ENCODE measurements around the gene R3HDM1.
"Not testable (repeated sequence)": the region's sequence is repeated elsewhere in the genome, so short reads cannot be mapped to it uniquely, and the experiment has no call there.

The R3HDM1 gene

GRCh38 chr2:135636982-135637381 is 105.7 kb downstream of the R3HDM1 start:
- Histone ChIP-seq H3K27ac (no peak overlapping the region), H3K36me3 (ENCODE audit: insufficient read depth, low read length) (peaks cover 38% of the 10 kb centered on the region), H3K9me3 (ENCODE audit: low read depth, low read length) (no peaks in the 10 kb centered on the region), H3K4me3 (no peak overlapping the region), H3K9ac (ENCODE audit: insufficient read length) (no peak overlapping the region)
- no peak for DNase-seq (ENCODE audit: low read depth, low spot score)
- TF ChIP-seq FOXP2 (optimal IDR thresholded peaks at IDR 0.05; ENCODE audit: control extremely low read depth, extremely low read length, insufficient read depth): no peak
- no peak for TF ChIP-seq POLR2AphosphoS5 (IDR thresholded peaks at IDR 0.05; ENCODE audit: borderline replicate concordance, low read depth, low read length)
- TF ChIP-seq EZH2 (IDR thresholded peaks at IDR 0.05): no peak

GRCh38 chr2:135637456-135638087 is 106.3 kb downstream of the R3HDM1 start:
- Histone ChIP-seq H3K36me3 (ENCODE audit: insufficient read depth, low read length) (peaks cover 43% of the 10 kb centered on the region), H3K4me3 (no peak overlapping the region), H3K9me3 (ENCODE audit: low read depth, low read length) (no peaks in the 10 kb centered on the region), H3K27ac (no peak overlapping the region), H3K9ac (ENCODE audit: insufficient read length) (no peak overlapping the region)
- TF ChIP-seq FOXP2 (optimal IDR thresholded peaks at IDR 0.05; ENCODE audit: control extremely low read depth, extremely low read length, insufficient read depth) (no peak), POLR2AphosphoS5 (IDR thresholded peaks at IDR 0.05; ENCODE audit: borderline replicate concordance, low read depth, low read length) (no peak), EZH2 (IDR thresholded peaks at IDR 0.05) (no peak)
- no peak for DNase-seq (ENCODE audit: low read depth, low spot score)

- no peak for DNase-seq (ENCODE audit: low read depth, low spot score)
- Histone ChIP-seq H3K9ac (ENCODE audit: insufficient read length) (no peak overlapping the region), H3K27ac (no peak overlapping the region), H3K9me3 (ENCODE audit: low read depth, low read length) (no peaks in the 10 kb centered on the region), H3K36me3 (ENCODE audit: insufficient read depth, low read length) (peaks cover 41% of the 10 kb centered on the region), H3K4me3 (no peak overlapping the region)
- TF ChIP-seq FOXP2 (optimal IDR thresholded peaks at IDR 0.05; ENCODE audit: control extremely low read depth, extremely low read length, insufficient read depth): no peak
- no peak for TF ChIP-seq POLR2AphosphoS5 (IDR thresholded peaks at IDR 0.05; ENCODE audit: borderline replicate concordance, low read depth, low read length)
- TF ChIP-seq EZH2 (IDR thresholded peaks at IDR 0.05): no peak
These were observed 107.5 kb downstream of the R3HDM1 start for GRCh38 chr2:135638825-135639224.

GRCh38 chr2:135641156-135642068 is 110.1 kb downstream of the R3HDM1 start:
- H3K9ac ChIP-seq (ENCODE audit: insufficient read length): no peak overlapping the region
- H3K27ac ChIP-seq: no peak overlapping the region
- TF ChIP-seq POLR2AphosphoS5 (IDR thresholded peaks at IDR 0.05; ENCODE audit: borderline replicate concordance, low read depth, low read length): no peak
- TF ChIP-seq FOXP2 (optimal IDR thresholded peaks at IDR 0.05; ENCODE audit: control extremely low read depth, extremely low read length, insufficient read depth): no peak
- TF ChIP-seq EZH2 (IDR thresholded peaks at IDR 0.05): no peak
- no peak for DNase-seq (ENCODE audit: low read depth, low spot score)
- H3K4me3 ChIP-seq: no peak overlapping the region
- no peaks in the 10 kb centered on the region for H3K9me3 ChIP-seq (ENCODE audit: low read depth, low read length)
- H3K36me3 ChIP-seq (ENCODE audit: insufficient read depth, low read length): peaks cover 37% of the 10 kb centered on the region

GRCh38 chr2:135647836-135648579 is 116.7 kb downstream of the R3HDM1 start:
- peaks cover 26% of the 10 kb centered on the region for H3K36me3 ChIP-seq (ENCODE audit: insufficient read depth, low read length)
- no peak overlapping the region for H3K9ac ChIP-seq (ENCODE audit: insufficient read length)
- H3K9me3 ChIP-seq (ENCODE audit: low read depth, low read length): no peaks in the 10 kb centered on the region
- no peak overlapping the region for H3K27ac ChIP-seq
- no peak overlapping the region for H3K4me3 ChIP-seq
- DNase-seq (ENCODE audit: low read depth, low spot score): no peak
- no peak for TF ChIP-seq POLR2AphosphoS5 (IDR thresholded peaks at IDR 0.05; ENCODE audit: borderline replicate concordance, low read depth, low read length)
- no peak for TF ChIP-seq FOXP2 (optimal IDR thresholded peaks at IDR 0.05; ENCODE audit: control extremely low read depth, extremely low read length, insufficient read depth)
- no peak for TF ChIP-seq EZH2 (IDR thresholded peaks at IDR 0.05)

GRCh38 chr2:135650721-135651120 is 119.4 kb downstream of the R3HDM1 start:
- Histone ChIP-seq H3K36me3 (ENCODE audit: insufficient read depth, low read length) (peaks cover 29% of the 10 kb centered on the region), H3K9ac (ENCODE audit: insufficient read length) (no peak overlapping the region), H3K9me3 (ENCODE audit: low read depth, low read length) (no peaks in the 10 kb centered on the region), H3K27ac (no peak overlapping the region), H3K4me3 (no peak overlapping the region)
- no peak for DNase-seq (ENCODE audit: low read depth, low spot score)
- TF ChIP-seq FOXP2 (optimal IDR thresholded peaks at IDR 0.05; ENCODE audit: control extremely low read depth, extremely low read length, insufficient read depth) (no peak), EZH2 (IDR thresholded peaks at IDR 0.05) (no peak), POLR2AphosphoS5 (IDR thresholded peaks at IDR 0.05; ENCODE audit: borderline replicate concordance, low read depth, low read length) (no peak)

GRCh38 chr2:135651717-135652116 is 120.4 kb downstream of the R3HDM1 start:
- no peaks in the 10 kb centered on the region for H3K9me3 ChIP-seq (ENCODE audit: low read depth, low read length)
- H3K4me3 ChIP-seq: no peak overlapping the region
- peaks cover 27% of the 10 kb centered on the region for H3K36me3 ChIP-seq (ENCODE audit: insufficient read depth, low read length)
- DNase-seq (ENCODE audit: low read depth, low spot score): no peak
- H3K9ac ChIP-seq (ENCODE audit: insufficient read length): no peak overlapping the region
- TF ChIP-seq EZH2 (IDR thresholded peaks at IDR 0.05) (no peak), FOXP2 (optimal IDR thresholded peaks at IDR 0.05; ENCODE audit: control extremely low read depth, extremely low read length, insufficient read depth) (no peak), POLR2AphosphoS5 (IDR thresholded peaks at IDR 0.05; ENCODE audit: borderline replicate concordance, low read depth, low read length) (no peak)
- no peak overlapping the region for H3K27ac ChIP-seq

- not testable (repeated sequence) for H3K9me3 ChIP-seq (ENCODE audit: low read depth, low read length); H3K9ac ChIP-seq (ENCODE audit: insufficient read length); H3K4me3 ChIP-seq; DNase-seq (ENCODE audit: low read depth, low spot score); H3K27ac ChIP-seq
- peaks cover 35% of the 10 kb centered on the region for H3K36me3 ChIP-seq (ENCODE audit: insufficient read depth, low read length)
These were observed 123.0 kb downstream of the R3HDM1 start for GRCh38 chr2:135654239-135654638.

All from SK-N-MC (cell line).